NT2/D1 (cell line): ENCODE results near the gene ZC3H4.

Source experiments
- DNase-seq: peaks from one replicate; pipeline ENCODE4 v3.0.0-alpha.2; 2011; ENCODE audit warnings: low read depth, low spot score
- H3K27me3 ChIP-seq: 2 replicates; pipeline ENCODE4 v1.6.0; 2011; ENCODE audit warnings: mild to moderate bottlenecking; ENCODE audit not compliant: insufficient read length, insufficient read depth
- H3K36me3 ChIP-seq: 2 replicates; pipeline ENCODE4 v1.6.1; 2011; ENCODE audit warnings: mild to moderate bottlenecking, low read length, mixed read lengths; ENCODE audit not compliant: insufficient read depth, insufficient read length
- H3K4me1 ChIP-seq: 2 replicates; pipeline ENCODE4 v1.5.1; 2011; ENCODE audit not compliant: insufficient read depth, insufficient read length
- H3K4me3 ChIP-seq: 2 replicates; pipeline ENCODE4 v1.5.1; 2011; ENCODE audit warnings: low read depth; ENCODE audit not compliant: insufficient read length
- H3K9ac ChIP-seq: 2 replicates; pipeline ENCODE4 v1.6.0; 2011; ENCODE audit warnings: low read depth; ENCODE audit not compliant: insufficient read length
- H3K9me3 ChIP-seq: 2 replicates; pipeline ENCODE4 v1.5.1; 2011; ENCODE audit warnings: mild to moderate bottlenecking, low read length; ENCODE audit not compliant: insufficient read depth
- SUZ12 ChIP-seq: IDR thresholded peaks from 2 replicates; pipeline ENCODE4 v1.6.1; 2011; ENCODE audit not compliant: insufficient read length, insufficient read depth; ENCODE audit errors: extremely low read depth
- YY1 ChIP-seq: IDR thresholded peaks from 2 replicates; pipeline ENCODE4 v1.6.1; 2011; ENCODE audit not compliant: insufficient read length, insufficient read depth
- ZNF274 ChIP-seq: IDR thresholded peaks from 2 replicates; pipeline ENCODE4 v1.6.1; 2011; ENCODE audit warnings: mild to moderate bottlenecking, low read depth, low read length

Gene ZC3H4

DNA sequence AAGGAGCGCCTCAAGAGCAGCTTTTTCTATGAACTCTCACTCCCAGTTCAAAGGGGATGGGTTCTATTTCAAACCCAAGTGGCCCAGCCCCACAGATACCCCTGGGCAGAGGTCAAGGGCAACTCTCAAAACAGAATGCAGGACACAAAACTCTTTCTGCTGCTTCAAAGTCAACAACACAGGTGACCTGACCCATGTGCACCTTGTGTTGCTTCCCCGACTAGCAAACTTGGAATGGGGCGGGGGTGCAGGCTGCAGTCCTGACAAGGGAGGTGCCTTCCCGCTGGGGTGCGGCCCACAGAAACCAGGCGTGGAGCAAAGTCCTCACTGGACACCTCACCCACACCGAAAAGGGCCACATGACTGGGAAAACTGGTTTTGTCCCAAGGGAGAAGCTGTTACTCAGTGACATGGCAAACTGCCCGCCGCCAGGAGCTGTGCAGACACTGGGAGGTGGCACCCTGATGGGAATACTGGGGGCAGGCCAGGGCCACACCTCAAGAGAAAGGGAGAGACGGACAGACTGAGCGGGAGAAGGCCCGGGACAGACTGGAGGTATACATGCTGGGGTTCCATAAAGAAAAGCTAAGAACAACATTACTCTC is 17.4 kb downstream of the ZC3H4 start:
- TF ChIP-seq ZNF274 (no peak), YY1 (no peak), SUZ12 (no peak)
- Histone ChIP-seq H3K36me3 (peaks cover 58% of the 10 kb centered on the region), H3K4me3 (no peak overlapping the region), H3K9me3 (no peaks in the 10 kb centered on the region), H3K27me3 (no peaks in the 10 kb centered on the region), H3K9ac (no peak overlapping the region), H3K4me1 (peaks cover 19% of the 10 kb centered on the region)
- no peak for DNase-seq

DNA sequence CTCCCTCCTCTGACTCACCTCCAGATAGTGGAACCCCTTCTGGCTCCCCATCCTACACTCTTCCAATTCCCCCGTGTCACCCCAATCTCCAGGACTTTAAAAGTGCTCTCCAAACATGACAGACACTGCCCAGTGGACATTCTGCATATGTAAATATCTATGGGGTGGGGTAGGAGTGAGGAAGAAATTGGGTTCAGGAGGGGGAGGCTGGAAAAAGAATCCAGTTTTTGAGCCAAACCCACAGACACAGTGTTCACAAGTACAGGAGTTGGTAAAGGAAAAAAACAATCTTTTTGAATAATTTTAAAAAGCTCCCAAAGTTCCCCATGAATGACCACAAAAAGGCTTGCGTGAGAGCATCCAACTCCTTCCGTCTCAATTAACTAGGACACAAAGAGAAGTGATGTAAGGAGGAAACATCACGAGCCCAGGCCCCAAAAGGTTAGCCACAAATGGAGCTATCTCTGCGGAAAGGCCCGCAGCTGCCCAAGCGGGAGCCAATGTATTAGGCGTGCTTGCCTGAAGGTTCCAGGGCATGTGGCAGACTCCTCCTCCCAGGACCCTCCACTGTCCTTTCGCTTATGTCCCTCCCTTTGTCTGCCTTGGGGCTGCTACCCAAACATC is 18.0 kb downstream of the ZC3H4 start:
- H3K4me3 ChIP-seq: no peak overlapping the region
- peaks cover 60% of the 10 kb centered on the region for H3K36me3 ChIP-seq
- TF ChIP-seq ZNF274 (no peak), SUZ12 (no peak), YY1 (no peak)
- no peaks in the 10 kb centered on the region for H3K27me3 ChIP-seq
- no peak for DNase-seq
- peaks cover 19% of the 10 kb centered on the region for H3K4me1 ChIP-seq
- H3K9me3 ChIP-seq: no peaks in the 10 kb centered on the region
- peak overlapping the region; percentile 56 for H3K9ac ChIP-seq

DNA sequence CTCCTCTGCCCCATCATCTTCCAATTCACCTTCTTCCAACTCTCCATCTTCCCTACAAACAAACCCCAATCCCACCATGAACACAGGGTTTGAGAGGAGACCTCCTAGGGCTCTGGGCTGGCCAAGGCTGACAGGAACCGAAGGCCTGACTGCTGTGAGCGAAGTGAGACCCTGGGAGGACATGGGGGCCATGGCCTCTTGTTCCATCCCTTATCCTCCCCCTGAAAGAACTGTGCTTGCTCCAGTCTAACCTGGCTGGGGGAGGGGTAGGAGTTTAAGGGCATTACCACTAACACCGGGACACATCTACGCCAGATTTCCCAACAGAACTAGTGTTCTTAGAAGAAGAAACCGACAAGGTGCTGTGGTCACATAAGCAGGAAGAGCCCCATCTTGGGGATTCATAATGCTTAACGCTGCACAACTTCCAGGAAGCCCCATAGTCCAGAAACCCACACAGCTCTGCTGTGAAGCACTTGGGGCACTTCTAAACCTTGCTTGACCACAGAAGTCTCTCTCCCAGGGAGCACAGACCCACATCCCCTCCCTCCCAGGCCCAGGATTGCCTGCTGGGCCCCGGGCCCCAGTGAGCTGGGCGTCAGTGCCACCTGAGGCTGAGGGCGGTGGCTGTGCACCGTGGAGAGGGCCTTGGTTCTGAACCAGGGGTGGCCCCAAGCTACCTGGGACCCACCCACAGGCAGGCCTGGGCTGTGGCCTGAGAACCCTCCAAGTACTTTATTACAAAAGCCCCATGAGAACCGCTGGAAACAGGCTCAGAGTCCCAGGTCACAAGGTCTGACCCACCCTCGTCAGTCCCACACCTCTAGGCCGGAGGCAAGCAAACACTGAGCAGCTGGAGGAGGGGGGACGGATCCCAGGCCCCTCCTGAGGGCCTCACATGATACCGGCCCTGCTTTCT is 18.8 kb downstream of the ZC3H4 start:
- Histone ChIP-seq H3K9ac (peak overlapping the region; percentile 56), H3K4me1 (peaks cover 19% of the 10 kb centered on the region), H3K27me3 (no peaks in the 10 kb centered on the region), H3K36me3 (peaks cover 60% of the 10 kb centered on the region), H3K9me3 (no peaks in the 10 kb centered on the region), H3K4me3 (no peak overlapping the region)
- no peak for TF ChIP-seq YY1
- no peak for TF ChIP-seq ZNF274
- no peak for DNase-seq

DNA sequence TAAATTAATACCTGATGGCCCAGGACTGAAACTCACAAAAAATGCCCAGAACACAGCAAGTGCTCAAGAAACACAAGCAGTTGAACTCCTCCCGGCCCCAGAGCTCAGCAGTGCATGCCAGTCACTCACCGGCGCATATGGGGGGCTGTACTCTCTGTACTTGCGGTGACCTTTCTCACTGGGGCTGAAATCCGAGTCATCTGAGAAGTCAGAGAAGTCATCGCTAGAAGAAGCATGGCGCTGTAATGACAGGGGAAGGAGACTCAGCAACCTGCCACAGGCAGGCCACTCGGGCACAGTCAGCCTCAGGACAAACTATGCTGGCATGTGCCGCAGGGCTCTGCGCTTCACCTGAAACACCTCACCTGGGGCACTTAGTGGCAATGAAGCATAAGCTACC is 19.7 kb downstream of the ZC3H4 start:
- TF ChIP-seq YY1: no peak
- no peak for TF ChIP-seq SUZ12
- TF ChIP-seq ZNF274: no peak
- H3K27me3 ChIP-seq: no peaks in the 10 kb centered on the region
- H3K36me3 ChIP-seq: peaks cover 68% of the 10 kb centered on the region
- peaks cover 17% of the 10 kb centered on the region for H3K4me1 ChIP-seq
- no peak for DNase-seq
- H3K9me3 ChIP-seq: no peaks in the 10 kb centered on the region
- H3K9ac ChIP-seq: no peak overlapping the region
- H3K4me3 ChIP-seq: no peak overlapping the region

DNA sequence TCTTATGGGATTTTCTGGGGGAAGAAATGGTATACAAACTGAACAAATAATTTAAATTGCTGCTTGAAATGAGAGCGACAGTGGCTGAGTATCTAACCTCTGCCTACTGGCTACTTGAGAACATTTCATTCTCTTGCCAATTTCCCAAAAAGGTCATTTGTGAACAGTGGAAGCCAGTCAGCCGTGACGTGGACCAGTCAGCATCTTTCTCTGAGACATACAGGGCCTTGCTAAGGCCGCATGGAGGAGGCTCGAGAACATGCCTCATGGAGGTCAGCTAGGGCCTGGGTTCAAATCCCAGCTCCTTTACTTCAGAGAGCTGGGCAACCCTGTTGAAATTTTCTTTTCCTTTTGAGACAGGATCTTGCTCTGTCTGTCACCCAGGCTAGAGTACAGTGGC is 20.3 kb downstream of the ZC3H4 start:
- Histone ChIP-seq H3K9me3 (no peaks in the 10 kb centered on the region), H3K27me3 (no peaks in the 10 kb centered on the region), H3K36me3 (peaks cover 71% of the 10 kb centered on the region), H3K9ac (no peak overlapping the region), H3K4me1 (peaks cover 17% of the 10 kb centered on the region), H3K4me3 (no peak overlapping the region)
- DNase-seq: no peak
- TF ChIP-seq ZNF274: no peak
- TF ChIP-seq SUZ12: no peak
- TF ChIP-seq YY1: no peak

DNA sequence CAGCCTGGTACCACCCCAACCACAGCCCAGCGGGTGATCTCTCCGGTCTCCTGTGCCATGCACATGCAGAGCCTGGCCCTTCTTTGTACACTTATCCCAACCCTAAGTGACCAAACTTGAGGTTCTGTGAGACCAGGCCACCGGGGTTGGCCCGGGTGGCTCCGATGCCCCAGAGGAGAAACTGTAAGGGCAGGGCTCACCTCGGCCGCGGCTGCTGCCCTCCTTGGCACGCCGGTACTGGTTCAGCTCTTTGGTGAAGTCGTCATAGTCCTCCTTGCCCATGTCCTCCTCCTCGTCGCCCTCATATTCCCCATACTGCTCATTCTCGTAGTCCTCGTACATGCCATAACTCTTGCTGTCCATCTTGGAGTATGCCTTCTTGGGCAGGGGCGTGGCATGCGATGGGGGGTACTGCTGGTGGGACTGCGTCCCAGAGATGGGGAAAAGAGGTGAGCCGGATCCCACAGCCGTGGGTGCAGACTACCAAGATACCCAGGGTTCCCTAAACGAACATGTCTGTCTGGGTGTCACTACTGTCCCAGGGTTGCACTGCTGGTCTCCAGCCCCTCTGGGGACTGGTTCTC is 23.7 kb downstream of the ZC3H4 start:
- H3K36me3 ChIP-seq: peaks cover 76% of the 10 kb centered on the region
- H3K27me3 ChIP-seq: no peaks in the 10 kb centered on the region

More for the DNA sequence above, 23.7 kb downstream of the ZC3H4 start:
- TF ChIP-seq ZNF274 (no peak), SUZ12 (no peak), YY1 (no peak)
- Histone ChIP-seq H3K9me3 (no peaks in the 10 kb centered on the region), H3K9ac (no peak overlapping the region), H3K4me1 (peaks cover 5% of the 10 kb centered on the region), H3K4me3 (no peak overlapping the region)
- DNase-seq: no peak
